ENCODE results near the gene PNPLA8.
A peak's percentile ranks its signal among the peaks of the same experiment; 100 is the strongest.

PNPLA8 gene

DNA sequence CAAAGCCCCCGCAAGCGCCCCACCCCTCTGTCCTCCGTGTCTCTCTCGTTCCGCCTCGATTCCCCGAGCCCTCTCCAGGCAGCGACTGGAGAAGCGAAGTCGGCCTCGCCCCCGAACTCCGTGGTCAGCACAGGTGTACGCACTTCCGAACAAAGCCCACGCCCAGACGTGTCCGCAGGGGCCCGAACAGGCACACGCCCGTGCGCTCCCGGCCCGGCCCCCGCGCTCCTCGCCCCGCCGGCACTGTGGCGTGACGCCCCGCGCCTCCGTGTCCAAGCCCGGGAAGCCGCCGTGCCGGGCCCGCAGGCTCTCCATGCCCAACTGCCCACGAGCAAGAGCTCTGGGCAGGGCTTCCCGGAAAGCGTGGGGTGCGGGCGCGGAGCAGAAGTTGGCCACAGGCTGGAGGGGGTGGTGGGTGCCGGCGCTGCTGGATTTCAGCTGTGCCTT is 70.4 kb downstream of the PNPLA8 start:
- Histone ChIP-seq H3K36me3 (ENCODE audit: control insufficient read depth, insufficient read depth, low read length) (no peaks in the 10 kb centered on the region), H3K4me3 (ENCODE audit: low read depth, low read length) (peak overlapping the region; percentile 90), H3K27ac (ENCODE audit: low read depth, low read length) (no peak overlapping the region), H3K4me1 (ENCODE audit: control insufficient read depth, insufficient read depth, low read length) (peaks cover 16% of the 10 kb centered on the region), H3K9ac (ENCODE audit: low read depth, low read length) (no peak overlapping the region), H3K9me3 (ENCODE audit: control insufficient read depth, insufficient read depth, low read length) (no peaks in the 10 kb centered on the region), H3K27me3 (ENCODE audit: control insufficient read depth, insufficient read depth, low read length) (peaks cover 60% of the 10 kb centered on the region)

DNA sequence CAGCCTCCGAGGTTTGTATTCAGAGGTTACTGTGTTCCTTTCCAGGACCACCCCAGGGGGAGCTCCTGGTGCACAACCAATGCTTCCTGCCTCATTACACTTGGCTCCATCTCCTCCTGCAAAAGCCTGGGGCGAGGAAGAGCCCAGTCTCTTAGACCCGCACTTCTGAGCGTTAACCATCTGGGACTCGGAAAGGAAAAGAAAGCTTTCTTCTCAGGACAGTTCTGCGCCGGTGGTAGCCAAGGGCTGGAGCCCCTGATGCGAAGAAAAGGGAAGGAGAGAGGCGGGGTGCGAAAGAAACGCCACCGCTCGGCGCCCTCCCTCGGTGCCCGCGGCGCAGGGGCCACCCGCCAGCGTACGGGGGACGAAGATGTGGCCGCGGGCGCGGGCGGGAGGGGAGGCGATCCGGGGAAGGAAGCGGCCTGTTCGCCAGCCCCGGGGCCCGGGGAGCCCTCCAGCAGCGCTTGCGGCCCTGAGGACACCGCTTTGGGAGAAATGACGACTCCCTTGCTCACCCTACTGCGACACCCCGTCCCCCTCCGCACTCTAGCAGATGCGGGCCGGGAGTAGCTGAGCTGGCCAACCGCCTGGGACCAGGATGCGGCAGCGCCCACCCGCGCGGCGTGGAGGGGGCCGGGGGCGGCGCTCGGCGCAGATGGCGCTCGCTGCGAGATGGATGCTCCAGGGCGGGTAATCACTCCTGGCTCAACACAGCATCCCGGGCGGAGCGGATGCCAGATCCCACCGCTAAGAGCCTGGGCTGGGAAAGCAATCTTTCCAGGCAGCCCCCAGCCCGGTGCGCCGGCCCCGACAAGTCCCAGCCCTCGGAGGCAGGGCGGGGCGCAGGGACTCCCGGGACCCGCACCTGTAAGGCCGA is 71.0 kb downstream of the PNPLA8 start:
- no peaks in the 10 kb centered on the region for H3K36me3 ChIP-seq (ENCODE audit: control insufficient read depth, insufficient read depth, low read length)
- H3K9me3 ChIP-seq (ENCODE audit: control insufficient read depth, insufficient read depth, low read length), result no peaks in the 10 kb centered on the region
- H3K4me1 ChIP-seq (ENCODE audit: control insufficient read depth, insufficient read depth, low read length), result peaks cover 16% of the 10 kb centered on the region
- no peak overlapping the region for H3K27ac ChIP-seq (ENCODE audit: low read depth, low read length)
- peak overlapping the region; percentile 90 for H3K4me3 ChIP-seq (ENCODE audit: low read depth, low read length)
- no peak overlapping the region for H3K9ac ChIP-seq (ENCODE audit: low read depth, low read length)
- H3K27me3 ChIP-seq (ENCODE audit: control insufficient read depth, insufficient read depth, low read length), result peaks cover 60% of the 10 kb centered on the region

DNA sequence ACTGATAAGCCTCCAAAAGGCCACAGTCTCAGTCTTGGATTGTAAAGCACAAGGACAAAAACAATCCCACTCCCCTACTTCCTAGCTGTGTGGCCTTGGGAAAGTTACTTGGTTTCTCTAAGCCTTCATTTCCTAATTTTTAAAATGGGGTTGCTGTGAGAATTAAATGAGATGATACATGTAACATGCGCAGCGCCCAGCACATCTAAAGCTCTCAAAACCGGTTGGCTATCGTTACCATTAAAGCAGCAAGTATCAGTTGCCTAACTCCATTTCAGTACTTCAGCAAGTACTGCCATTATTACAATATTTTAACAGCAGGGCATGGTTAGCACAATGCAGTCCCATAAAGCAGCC is 71.6 kb downstream of the PNPLA8 start:
- Histone ChIP-seq H3K9ac (ENCODE audit: low read depth, low read length) (no peak overlapping the region), H3K27me3 (ENCODE audit: control insufficient read depth, insufficient read depth, low read length) (peaks cover 56% of the 10 kb centered on the region), H3K36me3 (ENCODE audit: control insufficient read depth, insufficient read depth, low read length) (no peaks in the 10 kb centered on the region), H3K4me3 (ENCODE audit: low read depth, low read length) (peak overlapping the region; percentile 90), H3K4me1 (ENCODE audit: control insufficient read depth, insufficient read depth, low read length) (peaks cover 19% of the 10 kb centered on the region), H3K27ac (ENCODE audit: low read depth, low read length) (no peak overlapping the region), H3K9me3 (ENCODE audit: control insufficient read depth, insufficient read depth, low read length) (no peaks in the 10 kb centered on the region)

DNA sequence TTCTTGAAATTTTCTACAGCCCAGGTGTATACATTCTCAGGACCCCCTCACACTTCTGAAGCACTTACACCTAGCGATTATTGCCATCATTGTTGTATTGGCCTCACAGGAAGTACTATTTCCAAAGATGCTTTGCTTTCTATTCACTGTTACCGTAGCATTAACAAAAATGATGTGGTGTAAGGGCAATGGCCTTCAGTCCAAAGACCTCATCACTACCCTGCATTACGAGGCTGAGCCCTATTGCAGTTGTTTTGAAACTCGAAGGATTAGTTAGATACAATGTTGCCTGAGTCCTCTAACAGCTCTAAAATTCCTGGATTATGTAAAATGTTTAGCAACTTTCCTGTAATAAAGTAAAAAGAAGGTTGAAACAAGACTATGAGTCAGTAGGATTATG is 72.6 kb downstream of the PNPLA8 start:
- Histone ChIP-seq H3K27me3 (ENCODE audit: control insufficient read depth, insufficient read depth, low read length) (peaks cover 48% of the 10 kb centered on the region), H3K9me3 (ENCODE audit: control insufficient read depth, insufficient read depth, low read length) (no peaks in the 10 kb centered on the region), H3K4me3 (ENCODE audit: low read depth, low read length) (no peak overlapping the region), H3K9ac (ENCODE audit: low read depth, low read length) (no peak overlapping the region), H3K27ac (ENCODE audit: low read depth, low read length) (no peak overlapping the region), H3K4me1 (ENCODE audit: control insufficient read depth, insufficient read depth, low read length) (peaks cover 28% of the 10 kb centered on the region), H3K36me3 (ENCODE audit: control insufficient read depth, insufficient read depth, low read length) (no peaks in the 10 kb centered on the region)

DNA sequence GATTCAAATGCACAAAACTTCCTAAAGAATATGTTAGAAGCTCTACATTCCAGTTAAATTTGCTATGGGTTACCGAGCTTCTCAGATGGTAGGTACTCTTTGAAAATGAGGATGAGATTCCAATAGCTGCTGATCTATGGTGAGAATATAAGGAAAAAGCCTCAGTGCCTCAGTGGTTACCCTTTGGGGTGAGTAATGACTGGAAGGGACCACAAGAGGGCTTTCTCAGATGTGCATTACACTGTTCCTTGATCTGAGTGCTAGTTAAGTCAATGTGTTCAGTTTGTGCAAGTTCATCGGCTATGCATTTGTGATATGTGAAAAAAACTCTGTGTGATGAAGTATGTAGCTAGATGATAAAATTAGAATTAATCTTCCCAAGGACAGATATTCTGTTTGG is 73.2 kb downstream of the PNPLA8 start:
- Histone ChIP-seq H3K27me3 (ENCODE audit: control insufficient read depth, insufficient read depth, low read length) (peaks cover 42% of the 10 kb centered on the region), H3K4me1 (ENCODE audit: control insufficient read depth, insufficient read depth, low read length) (peaks cover 28% of the 10 kb centered on the region), H3K9ac (ENCODE audit: low read depth, low read length) (no peak overlapping the region), H3K27ac (ENCODE audit: low read depth, low read length) (no peak overlapping the region), H3K36me3 (ENCODE audit: control insufficient read depth, insufficient read depth, low read length) (no peaks in the 10 kb centered on the region), H3K4me3 (ENCODE audit: low read depth, low read length) (no peak overlapping the region), H3K9me3 (ENCODE audit: control insufficient read depth, insufficient read depth, low read length) (no peaks in the 10 kb centered on the region)

DNA sequence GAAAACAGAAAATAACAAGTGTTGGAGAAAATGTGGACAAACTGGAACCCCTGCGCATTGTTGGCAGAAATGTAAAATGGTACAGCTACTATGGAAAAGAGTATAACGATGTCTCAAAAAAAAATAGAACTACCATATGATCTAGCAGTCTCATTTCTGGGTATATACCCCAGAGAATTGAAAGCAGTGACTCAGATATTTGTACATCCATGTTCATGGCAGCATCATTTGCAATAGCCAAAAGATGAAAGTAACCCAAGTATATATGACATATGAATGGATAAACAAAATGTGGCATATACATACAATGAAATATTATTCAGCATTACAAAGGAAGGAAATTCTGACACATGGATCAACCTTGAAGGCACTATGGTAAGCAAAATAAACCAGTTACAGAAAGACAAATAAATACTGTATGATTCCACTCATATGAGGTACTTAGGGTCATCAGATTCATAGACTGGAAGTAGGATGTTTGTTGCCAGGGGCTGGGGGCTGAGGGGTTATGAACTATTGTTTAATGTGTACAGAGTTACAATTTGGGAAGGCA is 74.6 kb downstream of the PNPLA8 start:
- H3K36me3 ChIP-seq (ENCODE audit: control insufficient read depth, insufficient read depth, low read length), result no peaks in the 10 kb centered on the region
- no peak overlapping the region for H3K9ac ChIP-seq (ENCODE audit: low read depth, low read length)
- H3K4me3 ChIP-seq (ENCODE audit: low read depth, low read length), result no peak overlapping the region
- H3K9me3 ChIP-seq (ENCODE audit: control insufficient read depth, insufficient read depth, low read length), result no peaks in the 10 kb centered on the region
- H3K4me1 ChIP-seq (ENCODE audit: control insufficient read depth, insufficient read depth, low read length), result peaks cover 23% of the 10 kb centered on the region
- no peak overlapping the region for H3K27ac ChIP-seq (ENCODE audit: low read depth, low read length)
- H3K27me3 ChIP-seq (ENCODE audit: control insufficient read depth, insufficient read depth, low read length), result peaks cover 32% of the 10 kb centered on the region

DNA sequence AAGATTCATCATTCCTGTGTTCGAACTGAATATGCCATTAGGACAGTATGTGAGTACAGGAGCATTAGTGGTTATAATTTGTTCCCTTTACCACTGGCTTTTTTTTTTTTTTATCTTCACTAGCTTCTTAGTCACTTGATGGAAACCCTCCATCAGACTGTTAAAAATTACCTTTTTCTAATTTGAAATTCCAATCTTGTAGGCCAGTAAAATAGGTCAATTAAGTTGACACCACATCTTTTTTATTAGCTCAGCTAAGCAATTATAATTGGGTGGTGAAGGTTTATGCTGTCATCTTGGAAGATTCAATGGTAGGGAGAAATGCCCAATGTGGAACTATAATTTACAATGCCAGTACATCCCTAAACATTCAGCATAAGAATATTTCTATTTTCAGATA is 75.8 kb downstream of the PNPLA8 start:
- no peak overlapping the region for H3K9ac ChIP-seq (ENCODE audit: low read depth, low read length)
- H3K4me3 ChIP-seq (ENCODE audit: low read depth, low read length), result no peak overlapping the region
- no peaks in the 10 kb centered on the region for H3K36me3 ChIP-seq (ENCODE audit: control insufficient read depth, insufficient read depth, low read length)
- peaks cover 23% of the 10 kb centered on the region for H3K4me1 ChIP-seq (ENCODE audit: control insufficient read depth, insufficient read depth, low read length)
- no peak overlapping the region for H3K27ac ChIP-seq (ENCODE audit: low read depth, low read length)
- H3K9me3 ChIP-seq (ENCODE audit: control insufficient read depth, insufficient read depth, low read length), result no peaks in the 10 kb centered on the region
- peaks cover 23% of the 10 kb centered on the region for H3K27me3 ChIP-seq (ENCODE audit: control insufficient read depth, insufficient read depth, low read length)

DNA sequence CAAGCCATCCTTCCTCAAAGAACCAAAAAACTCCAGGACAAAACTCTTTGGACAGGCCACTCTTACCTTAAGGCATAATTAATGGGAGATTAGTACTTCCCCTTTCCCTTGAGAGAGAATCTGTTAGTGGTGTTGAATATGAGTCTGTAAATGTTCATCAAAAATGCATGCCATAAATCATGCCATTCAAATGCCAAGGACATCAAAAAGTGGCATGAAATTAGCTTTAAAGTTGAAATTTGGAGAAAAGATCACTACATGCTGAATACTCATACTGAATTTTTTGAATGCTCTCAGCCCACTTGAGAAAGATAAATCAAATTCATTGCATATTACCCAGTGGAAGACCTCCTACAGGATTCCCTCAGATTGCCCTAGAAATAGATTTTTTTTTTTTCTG is 76.4 kb downstream of the PNPLA8 start:
- H3K9ac ChIP-seq (ENCODE audit: low read depth, low read length), result no peak overlapping the region
- no peaks in the 10 kb centered on the region for H3K36me3 ChIP-seq (ENCODE audit: control insufficient read depth, insufficient read depth, low read length)
- peak overlapping the region; percentile 33; the same call in 1 of the 2 replicates for H3K4me3 ChIP-seq (ENCODE audit: low read depth, low read length)
- no peaks in the 10 kb centered on the region for H3K9me3 ChIP-seq (ENCODE audit: control insufficient read depth, insufficient read depth, low read length)
- H3K4me1 ChIP-seq (ENCODE audit: control insufficient read depth, insufficient read depth, low read length), result peaks cover 23% of the 10 kb centered on the region
- H3K27me3 ChIP-seq (ENCODE audit: control insufficient read depth, insufficient read depth, low read length), result peaks cover 16% of the 10 kb centered on the region
- H3K27ac ChIP-seq (ENCODE audit: low read depth, low read length), result peak overlapping the region; percentile 4

DNA sequence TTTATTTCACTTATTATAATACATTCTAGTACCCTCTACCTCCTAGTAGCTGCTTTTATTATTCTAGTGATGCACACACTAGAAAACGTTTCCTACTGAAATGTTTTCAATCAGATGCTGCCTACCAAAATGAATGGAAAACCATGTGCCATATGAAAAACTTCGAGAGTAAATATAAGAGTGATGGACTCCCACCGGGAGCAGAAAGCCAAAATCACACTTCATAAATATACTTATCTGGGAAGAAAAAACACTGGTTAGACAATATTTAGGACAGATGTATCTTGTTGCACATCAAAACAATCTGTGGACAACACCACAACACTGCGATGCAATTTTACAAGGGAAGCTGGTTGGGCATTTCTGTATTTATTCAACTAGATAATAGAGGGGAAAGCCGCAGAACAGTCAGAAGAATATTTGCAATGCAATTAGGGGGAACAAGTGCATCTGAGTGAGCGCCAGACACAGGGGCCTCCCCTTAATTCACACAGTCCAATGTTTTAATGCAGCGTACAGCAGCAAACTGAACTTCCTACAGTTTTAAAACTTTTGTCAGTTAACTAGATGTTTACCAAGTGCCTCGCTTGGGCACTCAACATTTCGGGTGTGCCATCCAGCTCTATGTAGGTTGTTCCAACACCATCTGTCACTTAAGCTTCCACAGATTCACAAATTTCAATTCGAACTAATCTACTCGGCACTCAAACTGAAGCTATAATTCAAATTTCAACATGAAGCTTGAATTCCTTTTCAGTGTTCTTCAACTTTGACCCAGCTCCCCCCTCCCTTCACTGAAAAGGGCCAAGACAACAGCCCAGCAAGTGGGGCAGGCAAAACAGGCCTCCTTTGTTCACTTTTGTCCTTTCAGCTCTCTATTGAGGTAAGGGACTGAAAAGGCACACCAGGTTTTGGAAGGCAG is 77.1 kb downstream of the PNPLA8 start:
- Histone ChIP-seq H3K27ac (ENCODE audit: low read depth, low read length) (peak overlapping the region; percentile 63), H3K36me3 (ENCODE audit: control insufficient read depth, insufficient read depth, low read length) (no peaks in the 10 kb centered on the region), H3K4me1 (ENCODE audit: control insufficient read depth, insufficient read depth, low read length) (peaks cover 17% of the 10 kb centered on the region), H3K27me3 (ENCODE audit: control insufficient read depth, insufficient read depth, low read length) (peaks cover 10% of the 10 kb centered on the region), H3K9ac (ENCODE audit: low read depth, low read length) (no peak overlapping the region), H3K9me3 (ENCODE audit: control insufficient read depth, insufficient read depth, low read length) (no peaks in the 10 kb centered on the region), H3K4me3 (ENCODE audit: low read depth, low read length) (no peak overlapping the region)

DNA sequence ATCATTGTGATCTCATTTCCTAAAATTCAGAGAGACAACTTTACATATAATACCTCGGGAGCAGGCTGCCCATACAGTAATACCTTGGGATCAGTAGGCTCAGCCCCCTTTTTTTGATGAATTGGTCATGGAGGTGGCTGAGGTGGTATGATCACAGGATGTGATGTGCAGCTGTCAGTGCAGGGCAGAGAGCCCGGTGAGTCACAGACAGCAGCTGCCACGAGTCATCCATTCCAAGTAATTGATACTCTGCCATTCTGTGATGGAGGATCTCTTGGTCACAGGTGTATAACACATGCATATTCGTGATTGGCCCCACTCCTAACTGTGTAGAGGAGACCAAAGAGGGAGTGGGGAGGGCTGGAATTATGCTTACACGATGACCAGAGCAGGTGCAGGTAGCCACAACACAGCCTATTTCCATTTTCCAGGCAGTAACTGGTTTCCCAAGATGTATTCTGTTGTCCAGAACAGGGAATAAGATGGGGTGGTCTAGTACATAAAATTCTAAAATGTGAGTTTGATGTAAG is 83.8 kb downstream of the PNPLA8 start:
- Histone ChIP-seq H3K9ac (ENCODE audit: low read depth, low read length) (no peak overlapping the region), H3K27me3 (ENCODE audit: control insufficient read depth, insufficient read depth, low read length) (no peaks in the 10 kb centered on the region)

More for the DNA sequence above, 83.8 kb downstream of the PNPLA8 start:
- Histone ChIP-seq H3K9me3 (ENCODE audit: control insufficient read depth, insufficient read depth, low read length) (no peaks in the 10 kb centered on the region), H3K36me3 (ENCODE audit: control insufficient read depth, insufficient read depth, low read length) (no peaks in the 10 kb centered on the region), H3K27ac (ENCODE audit: low read depth, low read length) (no peak overlapping the region), H3K4me1 (ENCODE audit: control insufficient read depth, insufficient read depth, low read length) (no peaks in the 10 kb centered on the region), H3K4me3 (ENCODE audit: low read depth, low read length) (no peak overlapping the region)
